HG02759 (cell line): ENCODE measurements around the gene ASIC2.

Experiments used
- ATAC-seq: cut with Tn5 transposase; IDR thresholded peaks from one replicate; pipeline ENCODE4 v1.9.1; 2021; ENCODE audit warnings: mild to moderate bottlenecking, moderate library complexity; ENCODE audit not compliant: unreplicated experiment

Gene ASIC2

GRCh38 chr17:33080091-33080490, 213.0 kb downstream of the ASIC2 start:
- no peak for ATAC-seq

GRCh38 chr17:33079201-33079600, 213.9 kb downstream of the ASIC2 start:
- ATAC-seq = no peak

GRCh38 chr17:33076979-33077378, 216.1 kb downstream of the ASIC2 start:
- ATAC-seq = no peak

GRCh38 chr17:33073416-33073815, 219.7 kb downstream of the ASIC2 start:
- no peak for ATAC-seq

GRCh38 chr17:33072421-33073161, 220.5 kb downstream of the ASIC2 start:
- ATAC-seq = no peak

GRCh38 chr17:33071656-33072055, 221.4 kb downstream of the ASIC2 start:
- no peak for ATAC-seq

GRCh38 chr17:33057564-33057963, 235.5 kb downstream of the ASIC2 start:
- no peak for ATAC-seq

GRCh38 chr17:33056399-33057146, 236.5 kb downstream of the ASIC2 start:
- ATAC-seq = no peak

- no peak for ATAC-seq
Observed at GRCh38 chr17:33055746-33056145, 237.3 kb downstream of the ASIC2 start.

- ATAC-seq = no peak
Observed at GRCh38 chr17:33055171-33055611, 237.9 kb downstream of the ASIC2 start.

- no peak for ATAC-seq
Observed at GRCh38 chr17:33054412-33054811, 238.7 kb downstream of the ASIC2 start.

- ATAC-seq = no peak
Observed at GRCh38 chr17:33053676-33054075, 239.4 kb downstream of the ASIC2 start.

- no peak for ATAC-seq
Observed at GRCh38 chr17:33052856-33053255, 240.2 kb downstream of the ASIC2 start.

GRCh38 chr17:33050611-33051140, 242.4 kb downstream of the ASIC2 start:
- no peak for ATAC-seq

- no peak for ATAC-seq
Observed at GRCh38 chr17:33049781-33050414, 243.2 kb downstream of the ASIC2 start.

GRCh38 chr17:33046361-33047255, 246.5 kb downstream of the ASIC2 start:
- ATAC-seq = no peak

- no peak for ATAC-seq
Observed at GRCh38 chr17:33045216-33045615, 247.9 kb downstream of the ASIC2 start.

GRCh38 chr17:33044771-33045170, 248.3 kb downstream of the ASIC2 start:
- ATAC-seq = no peak

- ATAC-seq = no peak
Observed at GRCh38 chr17:33040461-33040860, 252.6 kb downstream of the ASIC2 start.

- ATAC-seq = no peak
Observed at GRCh38 chr17:33039874-33040273, 253.2 kb downstream of the ASIC2 start.

- ATAC-seq = no peak
Observed at GRCh38 chr17:33038740-33039139, 254.4 kb downstream of the ASIC2 start.
